CD14-positive monocyte (primary cell): Measurements from ENCODE around the gene PLCD3. TPM values are rescaled to one million over a fixed set of nuclear protein-coding genes. Genes with fewer than 3 reads are reported as not detected.

Source experiments
- DNase-seq, 3 donors: peaks; one replicate each; pipeline ENCODE4 v3.0.0-alpha.2; 2011 to 2022
- H2AFZ ChIP-seq: 2 replicates; pipeline ENCODE4 v1.6.0; 2012; ENCODE audit warnings: mild to moderate bottlenecking, low read depth, low read length, inconsistent platforms; ENCODE audit not compliant: insufficient read depth, poor library complexity, severe bottlenecking
- H3K27ac ChIP-seq, 2 donors: 1 replicate in 1 of 2; 2 replicates in 1 of 2; pipeline ENCODE4 v1.5.1; 2012 to 2013; ENCODE audit warnings: low read length in 2 of 2, control low read depth in 1 of 2, inconsistent platforms in 1 of 2, low read depth in 1 of 2, mild to moderate bottlenecking in 1 of 2
- H3K27me3 ChIP-seq, 2 donors: one replicate each; pipeline versions ENCODE4 v1.6.0 to v1.6.1; 2011 to 2013; ENCODE audit warnings: low read length in 2 of 2; ENCODE audit not compliant: control insufficient read depth in 2 of 2, insufficient read depth in 2 of 2
- H3K36me3 ChIP-seq, 2 donors: replicated peaks in 1 of 2; 1 replicate in 1 of 2; 2 replicates in 1 of 2; pipeline versions ENCODE4 v1.5.1 to v1.6.1; 2012 to 2013; ENCODE audit warnings: low read length in 2 of 2, control low read depth in 1 of 2, inconsistent platforms in 1 of 2, mild to moderate bottlenecking in 1 of 2; ENCODE audit not compliant: insufficient read depth in 2 of 2, control insufficient read depth in 1 of 2
- H3K4me1 ChIP-seq, 2 donors: 1 replicate in 1 of 2; 2 replicates in 1 of 2; pipeline versions ENCODE4 v1.5.1 to v1.6.1; 2012 to 2013; ENCODE audit warnings: low read length in 2 of 2, control low read depth in 1 of 2, inconsistent platforms in 1 of 2, mild to moderate bottlenecking in 1 of 2, moderate library complexity in 1 of 2; ENCODE audit not compliant: insufficient read depth in 2 of 2, control insufficient read depth in 1 of 2
- H3K4me2 ChIP-seq: replicated peaks from 2 replicates; pipeline ENCODE3; 2012; ENCODE audit warnings: low read length, moderate library complexity, mild to moderate bottlenecking; ENCODE audit not compliant: poor library complexity, severe bottlenecking; ENCODE audit errors: extremely low read depth
- H3K4me3 ChIP-seq, 3 experiments: fragments of 200-600 bp in 1 of 3; sonication (generic) in 1 of 3; replicated peaks in 1 of 3; 1 replicate in 2 of 3; 2 replicates in 1 of 3; pipeline ENCODE4 v1.5.1; 2011 to 2013; ENCODE audit warnings: low read length in 3 of 3, mild to moderate bottlenecking in 3 of 3, control low read depth in 2 of 3, low read depth in 2 of 3, inconsistent platforms in 1 of 3, moderate library complexity in 1 of 3
- H3K79me2 ChIP-seq: 2 replicates; pipeline ENCODE4 v1.6.0; 2012; ENCODE audit warnings: mild to moderate bottlenecking, control low read depth, inconsistent platforms, low read length, moderate library complexity; ENCODE audit not compliant: insufficient read depth
- H3K9ac ChIP-seq: 2 replicates; pipeline ENCODE4 v1.6.0; 2017; ENCODE audit warnings: low read length, mild to moderate bottlenecking; ENCODE audit not compliant: insufficient read depth, poor library complexity, severe bottlenecking
- H3K9me3 ChIP-seq, 2 donors: replicated peaks in 1 of 2; 1 replicate in 1 of 2; 2 replicates in 1 of 2; pipeline versions ENCODE4 v1.5.1 to v1.6.1; 2012 to 2013; ENCODE audit warnings: low read length in 2 of 2, control low read depth in 1 of 2; ENCODE audit not compliant: control insufficient read depth in 1 of 2, insufficient read depth in 1 of 2
- H4K20me1 ChIP-seq: 2 replicates; pipeline ENCODE4 v1.6.0; 2012; ENCODE audit warnings: mild to moderate bottlenecking, low read length, control low read depth, moderate library complexity; ENCODE audit not compliant: insufficient read depth
- H3K27ac Mint-ChIP-seq, 7 donors: one replicate each; pipeline ENCODE4 v1.8.0; 2020; ENCODE audit warnings: mild to moderate bottlenecking in 7 of 7, mixed read lengths in 7 of 7, moderate library complexity in 6 of 7, inconsistent platforms in 2 of 7
- H3K27me3 Mint-ChIP-seq, 3 donors: one replicate each; pipeline ENCODE4 v1.8.0; 2021 to 2022; ENCODE audit warnings: low read depth in 3 of 3, mild to moderate bottlenecking in 3 of 3, mixed read lengths in 3 of 3, moderate library complexity in 3 of 3, inconsistent platforms in 1 of 3
- H3K36me3 Mint-ChIP-seq, 2 donors: one replicate each; pipeline ENCODE4 v1.8.0; 2020; ENCODE audit warnings: mixed read lengths in 2 of 2, inconsistent platforms in 1 of 2, mild to moderate bottlenecking in 1 of 2
- H3K4me1 Mint-ChIP-seq: one replicate; pipeline ENCODE4 v1.8.0; 2020; ENCODE audit warnings: mild to moderate bottlenecking, mixed read lengths
- H3K4me3 Mint-ChIP-seq, 2 donors: one replicate each; pipeline ENCODE4 v1.8.0; 2020; ENCODE audit warnings: mild to moderate bottlenecking in 2 of 2, mixed read lengths in 2 of 2, moderate library complexity in 1 of 2
- H3K9me3 Mint-ChIP-seq, 7 donors: one replicate each; pipeline ENCODE4 v1.8.0; 2020 to 2022; ENCODE audit warnings: mixed read lengths in 7 of 7, mild to moderate bottlenecking in 6 of 7, moderate library complexity in 6 of 7, inconsistent platforms in 2 of 7
- WGBS: methylation state at CpG from one replicate; pipeline ENCODE4 v1.1.5; 2013; ENCODE audit warnings: missing lambda C conversion rate; ENCODE audit not compliant: insufficient coverage; 5-methylcytosine and 5-hydroxymethylcytosine counted together
- intact Hi-C, 2 donors: fragments of 100-400 bp; cut with micrococcal nuclease; formaldehyde crosslinking; loops; one replicate each; pipeline versions ENCODE4 v1.15.0 to v1.15.1; 2023
- polyA plus RNA-seq, 3 donors: library from polyadenylated mRNA; depleted of rRNA in 1 of 3; unstranded in 2 of 3; stranded (reverse) in 1 of 3; fragments of 300-500 nt in 2 of 3; fragments of >200 nt in 1 of 3; fragmentation: Illumina TruSeq in 2 of 3; gene quantifications; 1 replicate in 2 of 3; 2 replicates in 1 of 3; pipeline ENCODE4 v1.2.3, GENCODE V29; 2012 to 2021
- TF ChIP-seq, protein P1 (sequence below): fragments of 200-600 bp; IDR thresholded peaks from one replicate; pipeline ENCODE4 v1.8.0; 2022; ENCODE audit warnings: antibody characterized with exemption, mild to moderate bottlenecking

PLCD3 gene
- polyA plus RNA-seq, 3 donors, result 0.97 to 25.8 (median 2.5) TPM

DNA sequence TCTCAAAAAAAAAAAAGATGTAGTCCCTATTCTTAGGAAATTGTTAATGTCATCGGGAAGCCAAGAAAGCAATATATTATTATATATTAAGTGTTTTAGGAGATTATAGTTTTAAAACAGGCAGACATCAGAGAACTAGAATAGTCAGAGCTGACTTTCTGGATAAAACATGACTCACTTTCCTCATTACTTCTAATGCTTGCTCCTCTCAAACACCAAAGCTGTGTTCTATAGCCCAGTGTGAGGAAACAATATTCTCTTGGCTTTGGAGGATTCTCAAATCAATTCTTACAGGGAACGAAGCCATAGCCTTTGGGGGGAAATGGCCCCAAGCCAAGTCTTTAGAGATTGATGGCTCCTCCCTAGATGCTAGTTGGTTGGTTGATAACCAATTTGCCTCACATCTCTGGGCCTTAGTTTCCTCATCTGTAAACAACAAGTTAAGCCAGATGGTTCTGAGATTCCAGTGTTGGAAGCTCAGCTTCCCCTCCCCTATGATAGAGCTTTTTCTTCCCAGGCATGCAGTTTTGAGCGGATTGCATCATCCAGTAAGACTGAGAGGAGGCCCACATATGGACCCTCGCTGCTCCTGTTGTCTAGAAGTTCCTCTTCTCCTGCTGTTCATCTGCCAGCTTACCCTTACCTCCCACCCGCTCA is 58.8 kb downstream of the PLCD3 start:
- no peak overlapping the region for H2AFZ ChIP-seq
- H3K4me1 ChIP-seq, result peaks cover 41 to 48% of the 10 kb centered on the region in 2 donors
- peaks cover 0 to 4% (median 0%) of the 10 kb centered on the region in 3 donors for H3K27me3 Mint-ChIP-seq
- peaks cover 86% of the 10 kb centered on the region for H3K79me2 ChIP-seq
- no peak overlapping the region for H3K4me3 ChIP-seq
- H3K9me3 Mint-ChIP-seq, result peaks cover 0 to 3% (median 0%) of the 10 kb centered on the region in 7 donors
- H3K27ac Mint-ChIP-seq, result peak overlapping the region in 5 of 7 donors; percentile 33 to 77 (median 55)
- H3K36me3 Mint-ChIP-seq, result peaks cover 29 to 51% of the 10 kb centered on the region in 2 donors
- no peak overlapping the region for H3K4me2 ChIP-seq
- intact Hi-C loops, result no loop called here
- H3K4me3 Mint-ChIP-seq, result no peak overlapping the region
- peak overlapping the region in 1 of 2 donors; percentile 65 for H3K27ac ChIP-seq
- 15% methylated on average over 2 of the region's 5 CpGs for WGBS
- TF ChIP-seq, protein P1, sequence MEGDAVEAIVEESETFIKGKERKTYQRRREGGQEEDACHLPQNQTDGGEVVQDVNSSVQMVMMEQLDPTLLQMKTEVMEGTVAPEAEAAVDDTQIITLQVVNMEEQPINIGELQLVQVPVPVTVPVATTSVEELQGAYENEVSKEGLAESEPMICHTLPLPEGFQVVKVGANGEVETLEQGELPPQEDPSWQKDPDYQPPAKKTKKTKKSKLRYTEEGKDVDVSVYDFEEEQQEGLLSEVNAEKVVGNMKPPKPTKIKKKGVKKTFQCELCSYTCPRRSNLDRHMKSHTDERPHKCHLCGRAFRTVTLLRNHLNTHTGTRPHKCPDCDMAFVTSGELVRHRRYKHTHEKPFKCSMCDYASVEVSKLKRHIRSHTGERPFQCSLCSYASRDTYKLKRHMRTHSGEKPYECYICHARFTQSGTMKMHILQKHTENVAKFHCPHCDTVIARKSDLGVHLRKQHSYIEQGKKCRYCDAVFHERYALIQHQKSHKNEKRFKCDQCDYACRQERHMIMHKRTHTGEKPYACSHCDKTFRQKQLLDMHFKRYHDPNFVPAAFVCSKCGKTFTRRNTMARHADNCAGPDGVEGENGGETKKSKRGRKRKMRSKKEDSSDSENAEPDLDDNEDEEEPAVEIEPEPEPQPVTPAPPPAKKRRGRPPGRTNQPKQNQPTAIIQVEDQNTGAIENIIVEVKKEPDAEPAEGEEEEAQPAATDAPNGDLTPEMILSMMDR, result no peak
- no peaks in the 10 kb centered on the region for H3K27me3 ChIP-seq
- no peaks in the 10 kb centered on the region for H3K9me3 ChIP-seq
- H4K20me1 ChIP-seq, result peaks cover 92% of the 10 kb centered on the region
- H3K4me1 Mint-ChIP-seq, result peaks cover 55% of the 10 kb centered on the region
- DNase-seq, result no peak
- H3K9ac ChIP-seq, result no peak overlapping the region
- H3K36me3 ChIP-seq, result peaks cover 15 to 49% of the 10 kb centered on the region in 2 donors

DNA sequence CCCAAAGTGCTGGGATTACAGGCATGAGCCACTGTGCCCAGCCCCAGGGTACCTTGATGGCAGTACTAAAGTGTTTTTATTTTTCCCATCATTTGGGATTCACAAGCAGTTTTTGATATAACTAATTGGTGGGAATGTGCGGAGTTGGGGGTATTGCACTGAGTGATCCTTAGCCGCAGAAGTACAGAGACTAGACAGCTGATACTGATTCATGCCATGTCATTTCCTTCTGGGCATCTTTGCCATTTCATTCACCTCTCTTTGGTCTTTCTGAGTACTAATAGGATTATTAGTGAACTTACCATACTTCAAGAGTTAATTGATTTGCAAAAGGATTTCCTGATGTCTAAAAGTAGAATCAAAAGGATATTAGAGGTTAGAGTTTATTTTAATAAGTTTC is 61.5 kb downstream of the PLCD3 start:
- Mint-ChIP-seq H3K27ac (peak overlapping the region in 5 of 7 donors; percentile 10 to 83 (median 74)), H3K36me3 (peaks cover 37 to 62% of the 10 kb centered on the region in 2 donors), H3K4me3 (no peak overlapping the region), H3K27me3 (peaks cover 0 to 1% (median 0%) of the 10 kb centered on the region in 3 donors), H3K4me1 (peaks cover 45% of the 10 kb centered on the region), H3K9me3 (no peaks in the 10 kb centered on the region)
- TF ChIP-seq, protein P1, result no peak
- Histone ChIP-seq H3K27me3 (no peaks in the 10 kb centered on the region), H3K36me3 (peaks cover 18 to 54% of the 10 kb centered on the region in 2 donors), H4K20me1 (peaks cover 94% of the 10 kb centered on the region), H3K4me1 (peaks cover 23 to 29% of the 10 kb centered on the region in 2 donors), H3K9ac (no peak overlapping the region), H3K9me3 (no peaks in the 10 kb centered on the region), H2AFZ (no peak overlapping the region), H3K4me3 (no peak overlapping the region), H3K4me2 (no peak overlapping the region), H3K79me2 (peaks cover 98% of the 10 kb centered on the region), H3K27ac (peak overlapping the region in 1 of 2 donors; percentile 49)
- intact Hi-C loops, result no loop called here
- peak in 1 of 3 donors; percentile 35 for DNase-seq
- 0% methylated on average over 1 of the region's 2 CpGs for WGBS
